Thoracic aorta (tissue), 2 donors: Measurements from ENCODE around the gene BTC. TPM values are rescaled to one million over a fixed set of nuclear protein-coding genes. Genes with fewer than 3 reads are reported as not detected.

ENCODE experiments used
- ATAC-seq: fragments of 150-250 bp; one replicate; pipeline ENCODE4 v1.8.0; 2017; ENCODE audit warnings: low read depth; ENCODE audit not compliant: insufficient number of reproducible peaks, low FRiP score
- DNase-seq: peaks from one replicate; pipeline ENCODE4 v3.0.0-alpha.2; 2020; ENCODE audit warnings: low spot score
- H3K27ac ChIP-seq, 2 donors: fragments of 200-600 bp; sonication (generic); 1 replicate in 1 of 2; 2 replicates in 1 of 2; pipeline ENCODE4 v1.5.1; 2016; ENCODE audit warnings: mild to moderate bottlenecking in 2 of 2, moderate library complexity in 2 of 2
- H3K27me3 ChIP-seq: fragments of 200-600 bp; sonication (generic); replicated peaks from 2 replicates; pipeline ENCODE4 v1.6.0; 2016; ENCODE audit warnings: mild to moderate bottlenecking; ENCODE audit not compliant: insufficient read depth
- H3K36me3 ChIP-seq: fragments of 200-600 bp; sonication (generic); one replicate; pipeline ENCODE4 v1.5.1; 2016
- H3K4me1 ChIP-seq, 2 donors: fragments of 200-600 bp; sonication (generic); 1 replicate in 1 of 2; 2 replicates in 1 of 2; pipeline versions ENCODE4 v1.5.1 to v1.6.0; 2016; ENCODE audit warnings: low read depth in 2 of 2, mild to moderate bottlenecking in 1 of 2; ENCODE audit not compliant: control insufficient read depth in 1 of 2
- H3K4me3 ChIP-seq: fragments of 200-600 bp; sonication (generic); 2 replicates; pipeline ENCODE4 v1.5.1; 2016; ENCODE audit warnings: mild to moderate bottlenecking
- H3K9me3 ChIP-seq: fragments of 200-600 bp; sonication (generic); 2 replicates; pipeline ENCODE4 v1.5.1; 2016
- total RNA-seq, 2 donors: library from RNA; depleted of rRNA; stranded (reverse); fragments of >200 nt; gene quantifications; one replicate each; pipeline versions ENCODE4 v1.1.0 to v1.2.3, GENCODE V29; 2016
- TF ChIP-seq, protein P1 (sequence below): fragments of 200-600 bp; sonication (generic); IDR thresholded peaks from one replicate; pipeline ENCODE4 v1.5.1; 2019; ENCODE audit warnings: antibody characterized with exemption

The BTC gene
- total RNA-seq, 2 donors from 2014 or later, result 7.8 to 10.4 TPM

DNA sequence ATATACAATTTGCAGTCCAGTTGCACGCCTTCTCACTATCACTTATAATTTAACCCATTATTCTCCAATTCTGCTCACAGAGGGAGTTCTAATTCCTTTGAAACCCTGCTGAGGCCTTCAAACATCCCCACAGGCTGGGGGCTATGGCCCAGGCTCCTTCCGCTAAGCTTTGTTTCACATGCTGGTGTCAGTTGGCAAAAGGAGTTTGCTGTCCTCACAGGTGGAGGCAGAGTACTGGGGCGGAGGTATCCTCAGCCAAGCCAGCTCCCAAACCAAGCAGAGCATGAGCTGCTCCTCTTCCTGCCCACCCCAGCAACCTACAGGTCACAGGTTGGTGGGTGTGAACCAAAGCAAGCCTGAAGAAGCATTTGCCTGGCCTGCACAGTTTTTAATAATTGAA is 21.5 kb downstream of the BTC start:
- TF ChIP-seq, protein P1, sequence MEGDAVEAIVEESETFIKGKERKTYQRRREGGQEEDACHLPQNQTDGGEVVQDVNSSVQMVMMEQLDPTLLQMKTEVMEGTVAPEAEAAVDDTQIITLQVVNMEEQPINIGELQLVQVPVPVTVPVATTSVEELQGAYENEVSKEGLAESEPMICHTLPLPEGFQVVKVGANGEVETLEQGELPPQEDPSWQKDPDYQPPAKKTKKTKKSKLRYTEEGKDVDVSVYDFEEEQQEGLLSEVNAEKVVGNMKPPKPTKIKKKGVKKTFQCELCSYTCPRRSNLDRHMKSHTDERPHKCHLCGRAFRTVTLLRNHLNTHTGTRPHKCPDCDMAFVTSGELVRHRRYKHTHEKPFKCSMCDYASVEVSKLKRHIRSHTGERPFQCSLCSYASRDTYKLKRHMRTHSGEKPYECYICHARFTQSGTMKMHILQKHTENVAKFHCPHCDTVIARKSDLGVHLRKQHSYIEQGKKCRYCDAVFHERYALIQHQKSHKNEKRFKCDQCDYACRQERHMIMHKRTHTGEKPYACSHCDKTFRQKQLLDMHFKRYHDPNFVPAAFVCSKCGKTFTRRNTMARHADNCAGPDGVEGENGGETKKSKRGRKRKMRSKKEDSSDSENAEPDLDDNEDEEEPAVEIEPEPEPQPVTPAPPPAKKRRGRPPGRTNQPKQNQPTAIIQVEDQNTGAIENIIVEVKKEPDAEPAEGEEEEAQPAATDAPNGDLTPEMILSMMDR, result no peak
- H3K27me3 ChIP-seq, result no peaks in the 10 kb centered on the region
- H3K4me3 ChIP-seq, result no peak overlapping the region
- H3K9me3 ChIP-seq, result no peaks in the 10 kb centered on the region
- no peak for ATAC-seq
- H3K36me3 ChIP-seq, result no peaks in the 10 kb centered on the region
- no peak for DNase-seq
- peaks cover 0 to 30% of the 10 kb centered on the region in 2 donors for H3K4me1 ChIP-seq
- H3K27ac ChIP-seq, result no peak overlapping the region

DNA sequence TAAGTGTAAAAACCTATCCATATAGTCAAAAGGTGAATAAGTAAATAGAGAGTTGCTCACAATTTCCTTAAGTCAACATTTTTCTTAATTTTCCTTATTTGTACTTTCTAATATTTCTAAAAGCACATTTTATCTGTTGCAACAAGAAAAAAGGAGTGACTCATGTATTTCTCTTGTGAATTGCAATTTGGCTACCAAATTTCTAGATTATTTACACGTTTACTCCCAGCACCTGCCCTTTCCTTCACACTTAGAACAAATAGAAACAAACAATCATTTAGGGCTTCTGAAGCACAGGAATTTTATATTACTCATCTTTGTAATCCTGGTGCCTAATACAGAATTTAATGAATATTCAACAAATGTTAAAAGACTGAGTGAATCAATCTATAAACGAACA is 22.2 kb downstream of the BTC start:
- Histone ChIP-seq H3K27ac (no peak overlapping the region), H3K4me1 (peaks cover 0 to 30% of the 10 kb centered on the region in 2 donors), H3K36me3 (no peaks in the 10 kb centered on the region), H3K4me3 (no peak overlapping the region), H3K9me3 (no peaks in the 10 kb centered on the region), H3K27me3 (no peaks in the 10 kb centered on the region)
- DNase-seq (no peak), ATAC-seq (no peak)
- TF ChIP-seq, protein P1, result no peak

DNA sequence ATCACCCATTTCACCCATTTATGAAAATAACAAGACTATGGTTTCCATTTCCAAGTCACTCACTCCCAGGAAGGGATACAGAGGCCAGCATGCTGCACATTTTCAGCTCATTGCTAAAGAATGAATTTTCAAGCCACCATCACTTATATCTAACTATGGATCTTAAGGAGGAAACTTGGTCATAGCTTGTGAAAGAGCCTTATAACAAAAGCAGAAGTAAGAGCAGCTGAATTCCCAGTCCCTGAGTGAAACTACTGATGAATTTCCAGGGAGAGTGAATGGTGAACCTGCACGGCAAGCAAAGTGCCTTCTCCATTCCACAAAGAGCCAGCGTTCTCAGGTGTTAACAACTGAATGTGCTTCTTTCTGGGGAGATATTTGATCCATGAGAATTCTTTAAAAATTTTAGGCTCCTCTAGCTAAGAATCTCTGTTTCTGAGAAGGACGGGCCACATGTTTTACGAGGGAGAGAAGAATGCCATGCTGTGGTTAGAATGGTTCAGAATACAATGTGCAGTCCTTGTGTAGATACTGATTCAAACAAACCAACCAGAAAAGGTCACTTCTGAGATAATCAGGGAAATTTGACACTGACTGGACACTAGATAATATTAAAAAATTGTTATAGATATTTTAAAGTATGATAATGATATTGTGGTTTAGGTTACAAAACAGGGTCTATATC is 24.0 kb downstream of the BTC start:
- Histone ChIP-seq H3K9me3 (no peaks in the 10 kb centered on the region), H3K27ac (peak overlapping the region in 1 of 2 donors; percentile 6)

DNA sequence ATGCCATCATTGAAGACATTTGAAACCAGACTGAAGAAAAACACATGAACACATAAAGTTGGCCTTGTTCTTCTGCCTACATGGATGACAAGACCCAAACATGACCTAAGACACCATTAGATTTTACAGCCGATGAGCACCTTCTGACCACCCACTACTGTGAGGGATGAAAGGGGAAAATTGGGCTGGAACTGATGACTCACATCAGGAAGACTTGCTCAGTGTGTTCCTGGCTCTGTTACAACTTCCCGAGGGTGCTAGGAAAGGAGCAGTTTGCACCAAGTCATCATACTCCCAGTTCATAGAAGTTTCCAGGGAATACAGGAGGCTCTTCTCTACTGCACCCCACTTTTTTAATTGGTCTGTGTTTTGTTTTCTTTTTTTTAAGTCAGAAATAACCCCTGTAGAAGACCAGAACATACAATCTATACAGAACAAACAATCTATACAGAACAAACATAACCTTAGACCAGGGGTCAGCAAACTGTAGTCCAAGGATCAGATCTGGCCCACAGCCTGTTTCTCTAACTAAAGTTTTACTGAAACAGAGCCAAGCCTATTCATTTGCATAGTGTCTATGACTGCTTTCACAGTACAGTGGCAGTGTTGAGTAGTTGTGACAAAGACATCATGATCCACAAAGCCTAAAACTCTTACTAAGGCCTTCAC is 25.3 kb downstream of the BTC start:
- Histone ChIP-seq H3K27ac (peak overlapping the region; percentile 3 to 26), H3K4me3 (no peak overlapping the region), H3K27me3 (no peaks in the 10 kb centered on the region), H3K9me3 (no peaks in the 10 kb centered on the region), H3K4me1 (peaks cover 0 to 17% of the 10 kb centered on the region in 2 donors), H3K36me3 (no peaks in the 10 kb centered on the region)
- TF ChIP-seq, protein P1, result no peak
- DNase-seq (no peak), ATAC-seq (no peak)

More for the DNA sequence above, 24.0 kb downstream of the BTC start:
- H3K4me3 ChIP-seq, result no peak overlapping the region
- no peaks in the 10 kb centered on the region for H3K36me3 ChIP-seq
- TF ChIP-seq, protein P1, result no peak
- DNase-seq, result no peak
- no peaks in the 10 kb centered on the region for H3K27me3 ChIP-seq
- ATAC-seq, result no peak
- peaks cover 0 to 30% of the 10 kb centered on the region in 2 donors for H3K4me1 ChIP-seq

DNA sequence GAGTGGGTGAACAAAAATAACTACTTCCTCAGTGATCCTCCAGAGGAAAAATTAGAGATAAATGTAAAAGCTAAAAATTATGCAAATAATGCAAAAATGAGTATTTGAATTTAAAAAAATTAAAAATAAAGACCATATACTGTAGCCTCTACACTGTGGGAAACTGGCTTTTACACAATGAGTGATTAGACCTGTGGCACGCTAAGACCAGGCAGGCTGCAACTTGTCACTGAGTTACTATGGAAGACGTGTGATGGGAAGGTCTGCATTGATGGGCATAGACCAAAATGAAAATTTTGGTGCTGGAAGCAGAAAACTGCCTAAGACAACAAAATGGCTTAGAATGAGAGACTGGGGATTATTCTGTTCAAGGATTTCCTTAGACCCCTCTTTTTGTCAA is 30.2 kb downstream of the BTC start:
- no peaks in the 10 kb centered on the region for H3K36me3 ChIP-seq
- no peaks in the 10 kb centered on the region for H3K27me3 ChIP-seq
- TF ChIP-seq, protein P1, result no peak
- H3K4me1 ChIP-seq, result peaks cover 0 to 4% of the 10 kb centered on the region in 2 donors
- H3K4me3 ChIP-seq, result no peak overlapping the region
- ATAC-seq, result no peak
- H3K27ac ChIP-seq, result no peak overlapping the region
- no peaks in the 10 kb centered on the region for H3K9me3 ChIP-seq
- no peak for DNase-seq
